ENCODE results near the gene ZDHHC18. TPM values are rescaled to one million over a fixed set of nuclear protein-coding genes. Genes with fewer than 3 reads are reported as not detected.

ZDHHC18 gene
- polyA plus RNA-seq, 3 donors: 3.1 to 46.6 (median 6.0) TPM

DNA sequence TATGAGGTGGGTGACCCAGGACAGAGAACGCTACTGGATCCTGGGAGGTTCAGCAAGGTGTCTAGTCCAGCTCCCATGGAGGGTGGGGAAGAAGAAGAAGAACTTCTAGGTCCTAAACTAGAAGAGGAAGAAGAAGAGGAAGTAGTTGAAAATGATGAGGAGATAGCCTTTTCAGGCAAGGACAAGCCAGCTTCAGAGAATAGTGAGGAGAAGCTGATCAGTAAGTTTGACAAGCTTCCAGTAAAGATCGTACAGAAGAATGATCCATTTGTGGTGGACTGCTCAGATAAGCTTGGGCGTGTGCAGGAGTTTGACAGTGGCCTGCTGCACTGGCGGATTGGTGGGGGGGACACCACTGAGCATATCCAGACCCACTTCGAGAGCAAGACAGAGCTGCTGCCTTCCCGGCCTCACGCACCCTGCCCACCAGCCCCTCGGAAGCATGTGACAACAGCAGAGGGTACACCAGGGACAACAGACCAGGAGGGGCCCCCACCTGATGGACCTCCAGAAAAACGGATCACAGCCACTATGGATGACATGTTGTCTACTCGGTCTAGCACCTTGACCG, 47.3 kb upstream of the ZDHHC18 start:
- no peaks in the 10 kb centered on the region for H3K9me3 Mint-ChIP-seq

DNA sequence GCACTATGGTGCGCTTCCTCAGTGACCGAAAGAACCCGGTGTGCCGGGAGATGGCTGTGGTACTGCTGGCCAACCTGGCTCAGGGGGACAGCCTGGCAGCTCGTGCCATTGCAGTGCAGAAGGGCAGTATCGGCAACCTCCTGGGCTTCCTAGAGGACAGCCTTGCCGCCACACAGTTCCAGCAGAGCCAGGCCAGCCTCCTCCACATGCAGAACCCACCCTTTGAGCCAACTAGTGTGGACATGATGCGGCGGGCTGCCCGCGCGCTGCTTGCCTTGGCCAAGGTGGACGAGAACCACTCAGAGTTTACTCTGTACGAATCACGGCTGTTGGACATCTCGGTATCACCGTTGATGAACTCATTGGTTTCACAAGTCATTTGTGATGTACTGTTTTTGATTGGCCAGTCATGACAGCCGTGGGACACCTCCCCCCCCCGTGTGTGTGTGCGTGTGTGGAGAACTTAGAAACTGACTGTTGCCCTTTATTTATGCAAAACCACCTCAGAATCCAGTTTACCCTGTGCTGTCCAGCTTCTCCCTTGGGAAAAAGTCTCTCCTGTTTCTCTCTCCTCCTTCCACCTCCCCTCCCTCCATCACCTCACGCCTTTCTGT, 46.0 kb upstream of the ZDHHC18 start:
- Histone ChIP-seq H3K36me3 (replicated peaks in 1 of 2; ENCODE audit: control insufficient read depth in 1 of 2, insufficient read depth in 2 of 2, low read length in 2 of 2) (peaks cover 64 to 77% of the 10 kb centered on the region in 2 donors), H2AFZ (ENCODE audit: insufficient read depth, low read depth, low read length, poor library complexity, severe bottlenecking) (no peak overlapping the region), H3K4me3 (replicated peaks in 1 of 3; ENCODE audit: low read depth in 2 of 3, low read length in 3 of 3) (no peak overlapping the region), H3K27me3 (ENCODE audit: control insufficient read depth in 2 of 2, insufficient read depth in 2 of 2, low read length in 2 of 2) (no peaks in the 10 kb centered on the region), H3K4me2 (replicated peaks; ENCODE audit: extremely low read depth, low read length, poor library complexity, severe bottlenecking) (no peak overlapping the region), H3K27ac (ENCODE audit: low read depth in 1 of 2, low read length in 2 of 2) (peak overlapping the region in 1 of 2 donors; percentile 57), H3K9ac (ENCODE audit: insufficient read depth, low read length, poor library complexity, severe bottlenecking) (no peak overlapping the region), H3K79me2 (ENCODE audit: insufficient read depth, low read length) (peaks cover 62% of the 10 kb centered on the region), H4K20me1 (ENCODE audit: insufficient read depth, low read length) (peaks cover 73% of the 10 kb centered on the region), H3K9me3 (replicated peaks in 1 of 2; ENCODE audit: control insufficient read depth in 1 of 2, insufficient read depth in 1 of 2, low read length in 2 of 2) (no peaks in the 10 kb centered on the region), H3K4me1 (ENCODE audit: control insufficient read depth in 1 of 2, insufficient read depth in 2 of 2, low read length in 2 of 2) (peaks cover 47 to 51% of the 10 kb centered on the region in 2 donors)
- TF ChIP-seq, protein P1, sequence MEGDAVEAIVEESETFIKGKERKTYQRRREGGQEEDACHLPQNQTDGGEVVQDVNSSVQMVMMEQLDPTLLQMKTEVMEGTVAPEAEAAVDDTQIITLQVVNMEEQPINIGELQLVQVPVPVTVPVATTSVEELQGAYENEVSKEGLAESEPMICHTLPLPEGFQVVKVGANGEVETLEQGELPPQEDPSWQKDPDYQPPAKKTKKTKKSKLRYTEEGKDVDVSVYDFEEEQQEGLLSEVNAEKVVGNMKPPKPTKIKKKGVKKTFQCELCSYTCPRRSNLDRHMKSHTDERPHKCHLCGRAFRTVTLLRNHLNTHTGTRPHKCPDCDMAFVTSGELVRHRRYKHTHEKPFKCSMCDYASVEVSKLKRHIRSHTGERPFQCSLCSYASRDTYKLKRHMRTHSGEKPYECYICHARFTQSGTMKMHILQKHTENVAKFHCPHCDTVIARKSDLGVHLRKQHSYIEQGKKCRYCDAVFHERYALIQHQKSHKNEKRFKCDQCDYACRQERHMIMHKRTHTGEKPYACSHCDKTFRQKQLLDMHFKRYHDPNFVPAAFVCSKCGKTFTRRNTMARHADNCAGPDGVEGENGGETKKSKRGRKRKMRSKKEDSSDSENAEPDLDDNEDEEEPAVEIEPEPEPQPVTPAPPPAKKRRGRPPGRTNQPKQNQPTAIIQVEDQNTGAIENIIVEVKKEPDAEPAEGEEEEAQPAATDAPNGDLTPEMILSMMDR (IDR thresholded peaks at IDR 0.05): no peak
- Mint-ChIP-seq H3K27me3 (ENCODE audit: low read depth in 3 of 3) (no peaks in the 10 kb centered on the region), H3K4me3 (no peak overlapping the region), H3K4me1 (peaks cover 57% of the 10 kb centered on the region), H3K9me3 (no peaks in the 10 kb centered on the region), H3K36me3 (peaks cover 69 to 76% of the 10 kb centered on the region in 2 donors), H3K27ac (peak overlapping the region in 4 of 7 donors; percentile 10 to 76 (median 44))
- WGBS (ENCODE audit: insufficient coverage): 94% methylated on average over 16 of the region's 21 CpGs
- no peak for DNase-seq
- intact Hi-C loops (cut with micrococcal nuclease): no loop called here

More for the DNA sequence above, 47.3 kb upstream of the ZDHHC18 start:
- Mint-ChIP-seq H3K27me3 (ENCODE audit: low read depth in 3 of 3) (no peaks in the 10 kb centered on the region), H3K27ac (peak overlapping the region; percentile 34 to 84 (median 68)), H3K36me3 (peaks cover 82 to 89% of the 10 kb centered on the region in 2 donors), H3K4me1 (peaks cover 44% of the 10 kb centered on the region), H3K4me3 (no peak overlapping the region)
- H3K79me2 ChIP-seq (ENCODE audit: insufficient read depth, low read length): peaks cover 63% of the 10 kb centered on the region
- intact Hi-C loops (cut with micrococcal nuclease): no loop called here
- H3K27ac ChIP-seq (ENCODE audit: low read depth in 1 of 2, low read length in 2 of 2): peak overlapping the region in 1 of 2 donors; percentile 57
- DNase-seq: peak in 1 of 3 donors; percentile 30
- H3K4me1 ChIP-seq (ENCODE audit: control insufficient read depth in 1 of 2, insufficient read depth in 2 of 2, low read length in 2 of 2): peaks cover 35 to 38% of the 10 kb centered on the region in 2 donors
- no peaks in the 10 kb centered on the region for H3K9me3 ChIP-seq (replicated peaks in 1 of 2; ENCODE audit: control insufficient read depth in 1 of 2, insufficient read depth in 1 of 2, low read length in 2 of 2)
- 91% methylated on average over 11 of the region's 11 CpGs for WGBS (ENCODE audit: insufficient coverage)
- no peaks in the 10 kb centered on the region for H3K27me3 ChIP-seq (ENCODE audit: control insufficient read depth in 2 of 2, insufficient read depth in 2 of 2, low read length in 2 of 2)
- H2AFZ ChIP-seq (ENCODE audit: insufficient read depth, low read depth, low read length, poor library complexity, severe bottlenecking): no peak overlapping the region
- H4K20me1 ChIP-seq (ENCODE audit: insufficient read depth, low read length): peaks cover 85% of the 10 kb centered on the region
- TF ChIP-seq, protein P1 (IDR thresholded peaks at IDR 0.05): no peak
- H3K4me3 ChIP-seq (replicated peaks in 1 of 3; ENCODE audit: low read depth in 2 of 3, low read length in 3 of 3): no peak overlapping the region
- H3K9ac ChIP-seq (ENCODE audit: insufficient read depth, low read length, poor library complexity, severe bottlenecking): no peak overlapping the region
- H3K4me2 ChIP-seq (replicated peaks; ENCODE audit: extremely low read depth, low read length, poor library complexity, severe bottlenecking): no peak overlapping the region
- H3K36me3 ChIP-seq (replicated peaks in 1 of 2; ENCODE audit: control insufficient read depth in 1 of 2, insufficient read depth in 2 of 2, low read length in 2 of 2): peaks cover 77 to 90% of the 10 kb centered on the region in 2 donors

Data from CD14-positive monocyte (primary cell).